HepG2 (cell line): ENCODE measurements around the gene HS2ST1. TPM values are rescaled to one million over a fixed set of nuclear protein-coding genes. Genes with fewer than 3 reads are reported as not detected.

ENCODE experiments used
- ATAC-seq: fragments of 200-7000 bp; cut with Tn5 transposase; 3 replicates; pipeline ENCODE4 v1.9.1; 2020; ENCODE audit warnings: mild to moderate bottlenecking, moderate library complexity
- BruUV-seq: library from RNA; stranded (reverse); fragments of 400-500 nt; replicated peaks from 2 replicates; lab custom pipeline; 2021; lab: Mats Ljungman, UMichigan
- CTCF ChIA-PET: fragments of 300-600 bp; formaldehyde crosslinking; extraction: SDS; loops from one replicate; lab custom pipeline; 2021; ENCODE audit warnings: low total read pairs, inconsistent platforms, low intra/inter-chr PET ratio; lab: Yijun Ruan, JAX
- POLR2A ChIA-PET: fragments of 350-600 bp; sonication (Branson Sonifier 250); formaldehyde crosslinking; loops from one replicate; lab custom pipeline; 2020; ENCODE audit warnings: antibody characterized with exemption, inconsistent platforms; lab: Yijun Ruan, JAX
- DNase-seq: peaks from one replicate; pipeline ENCODE4 v3.0.0-alpha.2; 2015; ENCODE audit warnings: low spot score
- FAIRE-seq: peaks from 3 replicates; lab custom pipeline; 2011; peaks lifted over from hg19 to GRCh38; lab: Jason Lieb, UNC
- H2AFZ ChIP-seq: one replicate; pipeline ENCODE4 v1.6.1; 2011; ENCODE audit warnings: low read length, inconsistent platforms
- H3K27ac ChIP-seq: fragments of 300-600 bp; 3 replicates; pipeline ENCODE4 v1.8.0; 2011; ENCODE audit warnings: mixed run types, mild to moderate bottlenecking, mixed read lengths, low read length, inconsistent platforms; ENCODE audit not compliant: insufficient read depth; ENCODE audit errors: extremely low read length
- H3K27me3 ChIP-seq, 2 experiments: fragments of 200-600 bp in 1 of 2; 2 replicates in 1 of 2; 3 replicates in 1 of 2; pipeline versions ENCODE4 v1.6.0 to v1.8.0; 2011; ENCODE audit warnings: low read length in 2 of 2, mild to moderate bottlenecking in 2 of 2, moderate library complexity in 2 of 2, inconsistent platforms in 1 of 2; ENCODE audit not compliant: insufficient read depth in 2 of 2, control insufficient read depth in 1 of 2
- H3K36me3 ChIP-seq, 2 experiments: fragments of 200-600 bp in 1 of 2; replicated peaks in 1 of 2; 2 replicates in 1 of 2; 3 replicates in 1 of 2; pipeline versions ENCODE4 v1.5.1 to v1.8.0; 2011; ENCODE audit warnings: low read length in 2 of 2, inconsistent platforms in 1 of 2; ENCODE audit not compliant: insufficient read depth in 2 of 2, control insufficient read depth in 1 of 2
- H3K4me1 ChIP-seq: 2 replicates; pipeline ENCODE4 v1.5.1; 2012; ENCODE audit warnings: low read length, inconsistent platforms; ENCODE audit not compliant: insufficient read depth
- H3K4me2 ChIP-seq: 2 replicates; pipeline ENCODE4 v1.6.0; 2011; ENCODE audit warnings: low read depth, low read length, inconsistent platforms
- H3K4me3 ChIP-seq, 3 experiments: fragments of 200-600 bp in 1 of 3; sonication (generic), shearing (Covaris generic) in 1 of 3; replicated peaks in 1 of 3; 2 replicates each; pipeline ENCODE4 v1.5.1; 2011 to 2016; ENCODE audit warnings: low read length in 3 of 3, inconsistent platforms in 2 of 3, low read depth in 2 of 3, mild to moderate bottlenecking in 2 of 3, control low read depth in 1 of 3, mixed read lengths in 1 of 3; ENCODE audit not compliant: insufficient read depth in 1 of 3
- H3K79me2 ChIP-seq: one replicate; pipeline ENCODE4 v1.6.1; 2011; ENCODE audit warnings: low read length, inconsistent platforms; ENCODE audit not compliant: insufficient read depth
- H3K9ac ChIP-seq: 2 replicates; pipeline ENCODE4 v1.6.0; 2011; ENCODE audit warnings: mild to moderate bottlenecking, low read depth, low read length, inconsistent platforms; ENCODE audit not compliant: insufficient read depth
- H3K9me3 ChIP-seq: 2 replicates; pipeline ENCODE4 v1.5.1; 2012; ENCODE audit warnings: mild to moderate bottlenecking, low read length
- H4K20me1 ChIP-seq: 2 replicates; pipeline ENCODE4 v1.6.0; 2011; ENCODE audit warnings: inconsistent platforms, mild to moderate bottlenecking, low read length, moderate library complexity; ENCODE audit not compliant: insufficient read depth
- ARID2 ChIP-seq: sonication (generic); formaldehyde crosslinking; IDR thresholded peaks from 2 replicates; pipeline ENCODE4 v1.8.1; 2022; ENCODE audit warnings: mild to moderate bottlenecking, missing genetic modification reagents, borderline replicate concordance
- CHD2 ChIP-seq: IDR thresholded peaks from 2 replicates; pipeline ENCODE4 v1.6.1; 2011; ENCODE audit warnings: low read depth, low read length, improper control_type of control experiment
- DRAP1 ChIP-seq: IDR thresholded peaks from 2 replicates; pipeline ENCODE4 v1.6.1; 2016; ENCODE audit warnings: missing genetic modification reagents, missing compliant biosample characterization
- HMGXB4 ChIP-seq, 2 experiments: sonication (generic) in 1 of 2; formaldehyde crosslinking in 1 of 2; IDR thresholded peaks; 2 replicates each; pipeline versions ENCODE4 v1.4.0 to v1.6.1; 2018 to 2020; ENCODE audit warnings: missing genetic modification reagents in 2 of 2, borderline replicate concordance in 1 of 2, low read depth in 1 of 2, mild to moderate bottlenecking in 1 of 2, missing biosample characterization in 1 of 2
- MNT ChIP-seq: fragments of 450-650 bp; IDR thresholded peaks from 2 replicates; pipeline ENCODE4 v1.6.1; 2016
- MYPOP ChIP-seq: sonication (generic); formaldehyde crosslinking; IDR thresholded peaks from 2 replicates; pipeline ENCODE4 v1.8.1; 2023; ENCODE audit warnings: mild to moderate bottlenecking, moderate library complexity, missing genetic modification reagents
- MZF1 ChIP-seq: sonication (generic); formaldehyde crosslinking; IDR thresholded peaks from 2 replicates; pipeline ENCODE4 v1.8.1; 2023; ENCODE audit warnings: mild to moderate bottlenecking, missing genetic modification reagents, borderline replicate concordance
- PLRG1 ChIP-seq: fragments of 450-650 bp; conservative IDR thresholded peaks from 2 replicates; pipeline ENCODE4 v1.6.1; 2016
- PPARG ChIP-seq: conservative IDR thresholded peaks from 2 replicates; pipeline ENCODE4 v1.6.1; 2016; ENCODE audit warnings: missing biosample characterization, missing genetic modification reagents
- TEAD2 ChIP-seq: sonication (generic); formaldehyde crosslinking; IDR thresholded peaks from 2 replicates; pipeline ENCODE4 v1.9.0; 2021; ENCODE audit warnings: missing genetic modification reagents
- TGIF2 ChIP-seq: IDR thresholded peaks from 2 replicates; pipeline ENCODE4 v1.6.1; 2016; ENCODE audit warnings: control low read depth, missing compliant biosample characterization
- U2AF1 ChIP-seq: fragments of 200-400 bp; formaldehyde crosslinking; optimal IDR thresholded peaks from 2 replicates; pipeline ENCODE3; 2017; ENCODE audit warnings: mild to moderate bottlenecking, low read depth, low read length
- U2AF2 ChIP-seq: fragments of 200-400 bp; formaldehyde crosslinking; IDR thresholded peaks from 2 replicates; pipeline ENCODE4 v1.6.1; 2017; ENCODE audit warnings: low read depth, mild to moderate bottlenecking, low read length
- ZFP90 ChIP-seq: sonication (generic); formaldehyde crosslinking; IDR thresholded peaks from 2 replicates; pipeline ENCODE4 v1.8.0; 2022; ENCODE audit warnings: missing genetic modification reagents, mild to moderate bottlenecking, inconsistent platforms, borderline replicate concordance
- ZNF382 ChIP-seq: sonication (generic); formaldehyde crosslinking; IDR thresholded peaks from 2 replicates; pipeline ENCODE4 v1.5.0; 2020; ENCODE audit warnings: missing genetic modification reagents, mild to moderate bottlenecking, borderline replicate concordance
- WGBS: methylation state at CpG from one replicate; pipeline ENCODE4 v1.1.6; 2017; ENCODE audit warnings: low lambda C conversion rate; 5-methylcytosine and 5-hydroxymethylcytosine counted together
- in situ Hi-C: cut with HindIII; loops from 2 replicates; pipeline ENCODE4 v1.10.0; 2017; ENCODE audit warnings: low pct_unique_long_range_greater_than_20kb; ENCODE audit not compliant: extremely low pct_ligation_motif_present
- intact Hi-C: fragments of 100-400 bp; cut with micrococcal nuclease; formaldehyde crosslinking; loops from one replicate; pipeline ENCODE4 v1.10.0; 2022; ENCODE audit not compliant: unreplicated experiment
- polyA plus RNA-seq, 8 experiments: library from polyadenylated mRNA; depleted of rRNA in 3 of 8; stranded (reverse) in 7 of 8; unstranded in 1 of 8; fragments of >200 nt; fragmentation: Illumina TruSeq in 4 of 8; extraction: Trizol in 4 of 8; gene quantifications; 2 replicates each; pipeline versions ENCODE4 v1.2.1 to v1.2.3, GENCODE V29; 2011 to 2016; ENCODE audit warnings: low read depth in 4 of 8, missing spikeins in 1 of 8, mixed read lengths in 1 of 8; ENCODE audit not compliant: insufficient read depth in 1 of 8
- total RNA-seq, 5 experiments: library from RNA; depleted of rRNA; stranded (reverse); fragments of >200 nt; fragmentation: Illumina TruSeq; extraction: Trizol; gene quantifications; 2 replicates each; pipeline ENCODE4 v1.2.3, GENCODE V29; 2016; ENCODE audit warnings: low read depth in 1 of 5
- TF ChIP-seq, protein P1 (sequence below): sonication (generic); formaldehyde crosslinking; IDR thresholded peaks from 2 replicates; pipeline ENCODE4 v1.4.0; 2020; ENCODE audit warnings: missing genetic modification reagents
- TF ChIP-seq, protein P2 (sequence below): sonication (generic); formaldehyde crosslinking; IDR thresholded peaks from 2 replicates; pipeline ENCODE4 v1.4.0; 2020; ENCODE audit warnings: missing genetic modification reagents

The HS2ST1 gene
- total and polyA plus RNA-seq, 2 of the 13 experiments (the other 11 are each of a cell fraction or from before 2014, with no cell fraction given), result 22.1 to 58.7 TPM

DNA sequence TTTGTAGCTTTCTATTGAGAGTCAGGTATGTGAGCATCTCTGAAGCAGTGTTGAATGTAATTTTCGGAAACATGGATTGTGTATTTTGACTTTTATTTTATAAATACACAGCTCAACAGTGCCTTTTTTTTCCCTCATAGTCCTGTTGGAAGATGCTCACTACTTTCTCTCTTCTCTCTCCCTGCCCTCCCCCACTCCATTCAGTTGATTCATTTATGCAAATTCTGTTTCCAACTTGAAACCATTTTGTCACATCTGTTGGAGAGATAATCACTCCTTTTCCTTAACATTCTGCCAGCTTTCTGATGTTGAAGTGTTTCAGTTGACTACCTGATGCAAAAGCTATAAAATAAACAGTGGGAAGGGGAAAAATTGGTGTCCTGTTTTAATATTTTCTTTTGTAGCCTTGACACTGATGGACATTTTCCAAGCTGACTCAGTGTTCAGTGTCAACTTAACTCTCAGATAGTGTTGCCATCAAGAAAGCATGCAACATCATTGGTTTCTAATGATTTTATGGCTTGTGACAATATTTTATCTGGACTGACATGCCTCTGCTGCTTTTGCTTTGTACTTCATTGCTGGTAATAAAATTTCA, 194.5 kb downstream of the HS2ST1 start:
- H4K20me1 ChIP-seq, result no peaks in the 10 kb centered on the region
- ChIA-PET CTCF (no interaction called here), POLR2A (no interaction called here)
- H3K79me2 ChIP-seq, result no peaks in the 10 kb centered on the region
- H2AFZ ChIP-seq, result no peak overlapping the region
- no peak overlapping the region for H3K4me2 ChIP-seq
- no peaks in the 10 kb centered on the region; a peak in 2 of 5 replicates for H3K36me3 ChIP-seq
- no TSS peak for BruUV-seq
- H3K9ac ChIP-seq, result no peak overlapping the region
- in situ Hi-C loops (no loop called here), intact Hi-C loops (no loop called here)
- WGBS, result 94% methylated on average over 1 of the region's 1 CpG
- DNase-seq, result no peak
- H3K27me3 ChIP-seq, result no peaks in the 10 kb centered on the region
- H3K4me1 ChIP-seq, result peaks cover 34% of the 10 kb centered on the region
- no peak overlapping the region for H3K27ac ChIP-seq
- no peaks in the 10 kb centered on the region for H3K9me3 ChIP-seq
- no peak overlapping the region for H3K4me3 ChIP-seq
- FAIRE-seq, result no peak
- no peak for ATAC-seq
- no peak for TF ChIP-seq TEAD2 (CRISPR knock-in tag)
- TF ChIP-seq U2AF2, result no peak
- TF ChIP-seq MYPOP (CRISPR knock-in tag), result no peak
- no peak for TF ChIP-seq CHD2
- TF ChIP-seq PLRG1, result no peak
- TF ChIP-seq, protein P1, sequence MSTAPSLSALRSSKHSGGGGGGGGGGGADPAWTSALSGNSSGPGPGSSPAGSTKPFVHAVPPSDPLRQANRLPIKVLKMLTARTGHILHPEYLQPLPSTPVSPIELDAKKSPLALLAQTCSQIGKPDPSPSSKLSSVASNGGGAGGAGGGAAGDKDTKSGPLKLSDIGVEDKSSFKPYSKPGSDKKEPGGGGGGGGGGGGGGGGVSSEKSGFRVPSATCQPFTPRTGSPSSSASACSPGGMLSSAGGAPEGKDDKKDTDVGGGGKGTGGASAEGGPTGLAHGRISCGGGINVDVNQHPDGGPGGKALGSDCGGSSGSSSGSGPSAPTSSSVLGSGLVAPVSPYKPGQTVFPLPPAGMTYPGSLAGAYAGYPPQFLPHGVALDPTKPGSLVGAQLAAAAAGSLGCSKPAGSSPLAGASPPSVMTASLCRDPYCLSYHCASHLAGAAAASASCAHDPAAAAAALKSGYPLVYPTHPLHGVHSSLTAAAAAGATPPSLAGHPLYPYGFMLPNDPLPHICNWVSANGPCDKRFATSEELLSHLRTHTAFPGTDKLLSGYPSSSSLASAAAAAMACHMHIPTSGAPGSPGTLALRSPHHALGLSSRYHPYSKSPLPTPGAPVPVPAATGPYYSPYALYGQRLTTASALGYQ (CRISPR knock-in tag), result no peak
- TF ChIP-seq TGIF2 (CRISPR knock-in tag), result no peak
- TF ChIP-seq HMGXB4 (CRISPR knock-in tag; IDR thresholded peaks at IDR 0.05; ENCODE audit: borderline replicate concordance in 1 of 2, low read depth in 1 of 2), result no peak
- TF ChIP-seq, protein P2, sequence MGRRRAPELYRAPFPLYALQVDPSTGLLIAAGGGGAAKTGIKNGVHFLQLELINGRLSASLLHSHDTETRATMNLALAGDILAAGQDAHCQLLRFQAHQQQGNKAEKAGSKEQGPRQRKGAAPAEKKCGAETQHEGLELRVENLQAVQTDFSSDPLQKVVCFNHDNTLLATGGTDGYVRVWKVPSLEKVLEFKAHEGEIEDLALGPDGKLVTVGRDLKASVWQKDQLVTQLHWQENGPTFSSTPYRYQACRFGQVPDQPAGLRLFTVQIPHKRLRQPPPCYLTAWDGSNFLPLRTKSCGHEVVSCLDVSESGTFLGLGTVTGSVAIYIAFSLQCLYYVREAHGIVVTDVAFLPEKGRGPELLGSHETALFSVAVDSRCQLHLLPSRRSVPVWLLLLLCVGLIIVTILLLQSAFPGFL (CRISPR knock-in tag), result no peak
- no peak for TF ChIP-seq ARID2 (CRISPR knock-in tag)
- TF ChIP-seq MNT, result no peak
- no peak for TF ChIP-seq ZFP90 (CRISPR knock-in tag)
- no peak for TF ChIP-seq ZNF382 (CRISPR knock-in tag)
- TF ChIP-seq U2AF1, result no peak
- no peak for TF ChIP-seq PPARG (CRISPR knock-in tag)
- TF ChIP-seq DRAP1 (CRISPR knock-in tag), result no peak
- TF ChIP-seq MZF1 (CRISPR knock-in tag), result no peak
